SK-N-SH treated with all-trans-retinoic acid at 6 μM for 48 hours (cell line): ENCODE measurements around the gene RNFT2.

Source experiments
- ATAC-seq: fragments of 200-7000 bp; cut with Tn5 transposase; 3 replicates; pipeline ENCODE4 v1.9.1; 2020; ENCODE audit warnings: mild to moderate bottlenecking, moderate library complexity
- ARNTL ChIP-seq: fragments of 450-650 bp; formaldehyde crosslinking; IDR thresholded peaks from 2 replicates; pipeline ENCODE4 v1.5.0; 2020; ENCODE audit warnings: low read depth, mild to moderate bottlenecking, moderate library complexity, borderline replicate concordance
- BACH2 ChIP-seq: fragments of 250-450 bp; sonication (Bioruptor Pico); IDR thresholded peaks from 2 replicates; pipeline ENCODE4 v1.9.0; 2021; ENCODE audit warnings: mild to moderate bottlenecking, borderline replicate concordance
- CREB5 ChIP-seq: fragments of 250-450 bp; sonication (Bioruptor Pico); IDR thresholded peaks from 2 replicates; pipeline ENCODE4 v1.5.1; 2020; ENCODE audit warnings: low read depth, mild to moderate bottlenecking, moderate library complexity
- CSDC2 ChIP-seq: fragments of 250-450 bp; sonication (Bioruptor Pico); IDR thresholded peaks from 2 replicates; pipeline ENCODE4 v1.5.0; 2020; ENCODE audit warnings: mild to moderate bottlenecking, moderate library complexity
- CSRNP3 ChIP-seq: fragments of 250-450 bp; sonication (Bioruptor Pico); IDR thresholded peaks from 2 replicates; pipeline ENCODE4 v1.5.1; 2021; ENCODE audit warnings: mild to moderate bottlenecking, moderate library complexity
- ESRRG ChIP-seq: fragments of 250-450 bp; sonication (Bioruptor Pico); IDR thresholded peaks from 2 replicates; pipeline ENCODE4 v1.6.1; 2021; ENCODE audit warnings: mild to moderate bottlenecking
- ISL1 ChIP-seq: fragments of 250-450 bp; sonication (Bioruptor Pico); IDR thresholded peaks from 2 replicates; pipeline ENCODE4 v2.1.2; 2022; ENCODE audit warnings: mild to moderate bottlenecking, moderate library complexity
- OSR1 ChIP-seq: fragments of 250-450 bp; sonication (Bioruptor Pico); IDR thresholded peaks from 2 replicates; pipeline ENCODE4 v1.8.0; 2022; ENCODE audit warnings: moderate library complexity, mild to moderate bottlenecking, inconsistent platforms
- PATZ1 ChIP-seq: fragments of 250-450 bp; sonication (Bioruptor Pico); IDR thresholded peaks from 2 replicates; pipeline ENCODE4 v1.8.0; 2020; ENCODE audit warnings: mild to moderate bottlenecking, moderate library complexity, borderline replicate concordance
- POU6F1 ChIP-seq: fragments of 250-450 bp; sonication (Bioruptor Pico); IDR thresholded peaks from 2 replicates; pipeline ENCODE4 v1.8.0; 2021; ENCODE audit warnings: low read depth, mild to moderate bottlenecking, moderate library complexity, borderline replicate concordance
- PPARA ChIP-seq: fragments of 250-450 bp; sonication (Bioruptor Pico); IDR thresholded peaks from 2 replicates; pipeline ENCODE4 v1.5.0; 2020; ENCODE audit warnings: mild to moderate bottlenecking, borderline replicate concordance
- RARB ChIP-seq: fragments of 250-450 bp; sonication (Bioruptor Pico); IDR thresholded peaks from 2 replicates; pipeline ENCODE4 v1.8.0; 2021; ENCODE audit warnings: mild to moderate bottlenecking, moderate library complexity
- SNAI2 ChIP-seq: fragments of 250-450 bp; sonication (Bioruptor Pico); IDR thresholded peaks from 2 replicates; pipeline ENCODE4 v1.5.0; 2020; ENCODE audit warnings: mild to moderate bottlenecking, moderate library complexity
- TCF4 ChIP-seq: fragments of 250-450 bp; sonication (Bioruptor Pico); IDR thresholded peaks from 2 replicates; pipeline ENCODE4 v1.8.0; 2021; ENCODE audit warnings: mild to moderate bottlenecking, moderate library complexity, borderline replicate concordance
- TOX ChIP-seq: fragments of 250-450 bp; sonication (Bioruptor Pico); IDR thresholded peaks from 2 replicates; pipeline ENCODE4 v1.8.0; 2021; ENCODE audit warnings: mild to moderate bottlenecking, moderate library complexity, borderline replicate concordance
- TSHZ2 ChIP-seq: fragments of 250-450 bp; sonication (Bioruptor Pico); IDR thresholded peaks from 2 replicates; pipeline ENCODE4 v1.5.0; 2020; ENCODE audit warnings: mild to moderate bottlenecking, moderate library complexity
- ZFP3 ChIP-seq: fragments of 250-450 bp; sonication (Bioruptor Pico); IDR thresholded peaks from 2 replicates; pipeline ENCODE4 v1.5.0; 2020; ENCODE audit warnings: mild to moderate bottlenecking, moderate library complexity
- ZFP30 ChIP-seq: fragments of 450-650 bp; formaldehyde crosslinking; IDR thresholded peaks from 2 replicates; pipeline ENCODE4 v1.5.0; 2022; ENCODE audit warnings: mild to moderate bottlenecking, moderate library complexity
- ZNF565 ChIP-seq: fragments of 450-650 bp; formaldehyde crosslinking; conservative IDR thresholded peaks from 2 replicates; pipeline ENCODE4 v1.5.0; 2020; ENCODE audit warnings: low read depth, mild to moderate bottlenecking, moderate library complexity
- ZNF70 ChIP-seq: fragments of 450-650 bp; formaldehyde crosslinking; IDR thresholded peaks from 2 replicates; pipeline ENCODE4 v1.5.0; 2020; ENCODE audit warnings: mild to moderate bottlenecking, moderate library complexity
- ZNF8 ChIP-seq: fragments of 450-650 bp; formaldehyde crosslinking; IDR thresholded peaks from 2 replicates; pipeline ENCODE4 v1.5.0; 2020; ENCODE audit warnings: mild to moderate bottlenecking, moderate library complexity

Gene RNFT2

GRCh38 chr12:116838365-116838764 is 100.2 kb downstream of the RNFT2 start:
- no peak for ATAC-seq
- TF ChIP-seq CSRNP3, result no peak
- no peak for TF ChIP-seq SNAI2 (CRISPR knock-in tag)
- no peak for TF ChIP-seq OSR1 (CRISPR knock-in tag)
- TF ChIP-seq CSDC2, result no peak
- no peak for TF ChIP-seq ZFP3 (CRISPR knock-in tag)
- no peak for TF ChIP-seq PATZ1 (CRISPR knock-in tag)
- no peak for TF ChIP-seq ZNF70 (CRISPR knock-in tag)
- TF ChIP-seq PPARA (CRISPR knock-in tag), result no peak
- TF ChIP-seq ZFP30 (CRISPR knock-in tag), result no peak
- TF ChIP-seq TOX, result no peak
- TF ChIP-seq ZNF565, result no peak
- TF ChIP-seq ARNTL (CRISPR knock-in tag), result no peak
- TF ChIP-seq ZNF8, result no peak

- no peak for TF ChIP-seq OSR1 (CRISPR knock-in tag)
- TF ChIP-seq BACH2, result no peak
- TF ChIP-seq ZNF565, result no peak
- TF ChIP-seq PATZ1 (CRISPR knock-in tag), result no peak
- no peak for ATAC-seq
Measured at GRCh38 chr12:116839287-116839830, 101.2 kb downstream of the RNFT2 start.

GRCh38 chr12:116843085-116843484 is 105.0 kb downstream of the RNFT2 start:
- no peak for ATAC-seq
- no peak for TF ChIP-seq ZNF8
- no peak for TF ChIP-seq ISL1
- TF ChIP-seq BACH2, result no peak
- no peak for TF ChIP-seq OSR1 (CRISPR knock-in tag)
- TF ChIP-seq RARB (CRISPR knock-in tag), result no peak
- no peak for TF ChIP-seq ARNTL (CRISPR knock-in tag)
- TF ChIP-seq CREB5, result no peak
- no peak for TF ChIP-seq TCF4 (CRISPR knock-in tag)
- TF ChIP-seq ZFP3 (CRISPR knock-in tag), result no peak
- TF ChIP-seq CSRNP3, result no peak
- TF ChIP-seq TSHZ2 (CRISPR knock-in tag), result no peak
- TF ChIP-seq ZNF565, result no peak
- TF ChIP-seq ESRRG (CRISPR knock-in tag), result no peak
- no peak for TF ChIP-seq ZFP30 (CRISPR knock-in tag)
- TF ChIP-seq PATZ1 (CRISPR knock-in tag), result no peak
- TF ChIP-seq POU6F1 (CRISPR knock-in tag), result no peak
